ENCODE results near the gene CC2D1A.

DNA sequence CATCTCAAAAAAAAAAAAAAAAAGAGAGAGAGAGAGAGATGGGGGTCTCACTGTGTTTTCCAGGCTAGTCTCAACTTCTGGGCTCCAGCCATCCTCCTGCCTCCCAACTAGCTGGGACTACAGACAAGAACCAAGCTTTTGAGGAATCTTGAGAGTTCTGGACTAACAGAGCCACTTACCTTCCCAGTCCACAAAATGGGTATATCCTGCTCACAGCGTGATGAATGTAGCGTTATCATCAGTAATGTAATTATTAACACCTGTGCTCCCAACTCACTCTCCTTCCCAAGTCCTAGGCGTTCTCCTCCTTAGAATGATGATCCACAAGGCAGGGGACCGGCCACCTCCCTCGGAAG is 33.7 kb upstream of the CC2D1A start:
- TF ChIP-seq, protein P1, sequence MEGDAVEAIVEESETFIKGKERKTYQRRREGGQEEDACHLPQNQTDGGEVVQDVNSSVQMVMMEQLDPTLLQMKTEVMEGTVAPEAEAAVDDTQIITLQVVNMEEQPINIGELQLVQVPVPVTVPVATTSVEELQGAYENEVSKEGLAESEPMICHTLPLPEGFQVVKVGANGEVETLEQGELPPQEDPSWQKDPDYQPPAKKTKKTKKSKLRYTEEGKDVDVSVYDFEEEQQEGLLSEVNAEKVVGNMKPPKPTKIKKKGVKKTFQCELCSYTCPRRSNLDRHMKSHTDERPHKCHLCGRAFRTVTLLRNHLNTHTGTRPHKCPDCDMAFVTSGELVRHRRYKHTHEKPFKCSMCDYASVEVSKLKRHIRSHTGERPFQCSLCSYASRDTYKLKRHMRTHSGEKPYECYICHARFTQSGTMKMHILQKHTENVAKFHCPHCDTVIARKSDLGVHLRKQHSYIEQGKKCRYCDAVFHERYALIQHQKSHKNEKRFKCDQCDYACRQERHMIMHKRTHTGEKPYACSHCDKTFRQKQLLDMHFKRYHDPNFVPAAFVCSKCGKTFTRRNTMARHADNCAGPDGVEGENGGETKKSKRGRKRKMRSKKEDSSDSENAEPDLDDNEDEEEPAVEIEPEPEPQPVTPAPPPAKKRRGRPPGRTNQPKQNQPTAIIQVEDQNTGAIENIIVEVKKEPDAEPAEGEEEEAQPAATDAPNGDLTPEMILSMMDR (IDR thresholded peaks at IDR 0.05): no peak
- no peak for TF ChIP-seq POLR2A (IDR thresholded peaks at IDR 0.05)
